HEK293 (cell line): Measurements from ENCODE around the gene RACK1.
A peak's percentile ranks its signal among the peaks of the same experiment; 100 is the strongest.
"Not testable (repeated sequence)": the region's sequence is repeated elsewhere in the genome, so short reads cannot be mapped to it uniquely, and the experiment has no call there.

ENCODE experiments used
- CTCF ChIA-PET: fragments of 350-600 bp; formaldehyde crosslinking; extraction: SDS; loops from one replicate; lab custom pipeline; 2021; ENCODE audit warnings: antibody characterized with exemption; lab: Yijun Ruan, JAX
- POLR2A ChIA-PET: fragments of 300-600 bp; formaldehyde crosslinking; extraction: SDS; loops from one replicate; lab custom pipeline; 2020; ENCODE audit warnings: antibody characterized with exemption, inconsistent platforms; lab: Yijun Ruan, JAX
- H3K27ac ChIP-seq: fragments of 200-500 bp; sonication (Bioruptor generic); 2 replicates; pipeline ENCODE4 v1.5.1; 2014; ENCODE audit warnings: low read depth, low read length, control low read depth, inconsistent platforms; ENCODE audit errors: extremely low read depth
- H3K36me3 ChIP-seq, 2 experiments: fragments of 200-500 bp in 1 of 2; sonication (Bioruptor generic) in 1 of 2; 1 replicate in 1 of 2; 2 replicates in 1 of 2; pipeline ENCODE4 v1.5.1; 2014 to 2017; ENCODE audit warnings: inconsistent platforms in 2 of 2, low read length in 2 of 2; ENCODE audit not compliant: control insufficient read depth in 2 of 2, insufficient read depth in 1 of 2
- H3K4me1 ChIP-seq: fragments of 200-500 bp; sonication (Bioruptor generic); 2 replicates; pipeline ENCODE4 v1.5.1; 2014; ENCODE audit warnings: mild to moderate bottlenecking, low read length, inconsistent platforms; ENCODE audit not compliant: control insufficient read depth, insufficient read depth
- H3K4me3 ChIP-seq: 2 replicates; pipeline ENCODE4 v1.5.1; 2011; ENCODE audit warnings: low read depth, mild to moderate bottlenecking, control low read depth, low read length, moderate library complexity
- H3K9me3 ChIP-seq: fragments of 200-500 bp; sonication (Bioruptor generic); 2 replicates; pipeline ENCODE4 v1.5.1; 2014; ENCODE audit warnings: low read depth, low read length, inconsistent platforms; ENCODE audit not compliant: control insufficient read depth, insufficient read depth
- EGR2 ChIP-seq: fragments of 450-650 bp; formaldehyde crosslinking; IDR thresholded peaks from 2 replicates; pipeline ENCODE4 v1.5.1; 2016; ENCODE audit warnings: low read depth, missing biosample characterization, missing genetic modification characterization
- KLF8 ChIP-seq: fragments of 450-650 bp; formaldehyde crosslinking; IDR thresholded peaks from 2 replicates; pipeline ENCODE4 v1.5.1; 2016; ENCODE audit warnings: missing biosample characterization, missing genetic modification characterization
- RBAK ChIP-seq: fragments of 450-650 bp; formaldehyde crosslinking; IDR thresholded peaks from 2 replicates; pipeline ENCODE4 v1.5.1; 2016; ENCODE audit warnings: missing biosample characterization, missing genetic modification characterization
- SCRT1 ChIP-seq: fragments of 450-650 bp; formaldehyde crosslinking; IDR thresholded peaks from 2 replicates; pipeline ENCODE4 v1.5.1; 2016; ENCODE audit warnings: missing biosample characterization, missing genetic modification characterization, borderline replicate concordance
- ZBTB17 ChIP-seq: fragments of 450-650 bp; formaldehyde crosslinking; IDR thresholded peaks from 2 replicates; pipeline ENCODE4 v1.5.1; 2016; ENCODE audit warnings: missing biosample characterization, missing genetic modification characterization
- ZFHX2 ChIP-seq: fragments of 450-650 bp; formaldehyde crosslinking; conservative IDR thresholded peaks from 2 replicates; pipeline ENCODE4 v1.5.1; 2016; ENCODE audit warnings: missing biosample characterization, missing genetic modification characterization
- ZNF768 ChIP-seq: fragments of 450-650 bp; formaldehyde crosslinking; IDR thresholded peaks from 2 replicates; pipeline ENCODE4 v1.5.1; 2018; ENCODE audit warnings: missing biosample characterization, mild to moderate bottlenecking, missing genetic modification characterization
- ZSCAN23 ChIP-seq: fragments of 450-650 bp; formaldehyde crosslinking; IDR thresholded peaks from 2 replicates; pipeline ENCODE4 v1.5.1; 2016; ENCODE audit warnings: missing biosample characterization, missing genetic modification characterization
- TF ChIP-seq, protein P1 (sequence below): fragments of 450-650 bp; formaldehyde crosslinking; IDR thresholded peaks from 2 replicates; pipeline ENCODE4 v1.5.1; 2016; ENCODE audit warnings: missing biosample characterization, missing genetic modification characterization
- TF ChIP-seq, protein P2 (sequence below): fragments of 450-650 bp; formaldehyde crosslinking; IDR thresholded peaks from 2 replicates; pipeline ENCODE4 v1.5.1; 2016; ENCODE audit warnings: missing biosample characterization, missing genetic modification characterization
- TF ChIP-seq, protein P3 (sequence below): fragments of 450-650 bp; formaldehyde crosslinking; IDR thresholded peaks from 2 replicates; pipeline ENCODE4 v1.5.1; 2016; ENCODE audit warnings: missing biosample characterization, missing genetic modification characterization
- TF ChIP-seq, protein P4 (sequence below): fragments of 450-650 bp; formaldehyde crosslinking; IDR thresholded peaks from 2 replicates; pipeline ENCODE4 v1.5.1; 2016; ENCODE audit warnings: missing biosample characterization, missing genetic modification characterization, borderline replicate concordance

RACK1 gene

DNA sequence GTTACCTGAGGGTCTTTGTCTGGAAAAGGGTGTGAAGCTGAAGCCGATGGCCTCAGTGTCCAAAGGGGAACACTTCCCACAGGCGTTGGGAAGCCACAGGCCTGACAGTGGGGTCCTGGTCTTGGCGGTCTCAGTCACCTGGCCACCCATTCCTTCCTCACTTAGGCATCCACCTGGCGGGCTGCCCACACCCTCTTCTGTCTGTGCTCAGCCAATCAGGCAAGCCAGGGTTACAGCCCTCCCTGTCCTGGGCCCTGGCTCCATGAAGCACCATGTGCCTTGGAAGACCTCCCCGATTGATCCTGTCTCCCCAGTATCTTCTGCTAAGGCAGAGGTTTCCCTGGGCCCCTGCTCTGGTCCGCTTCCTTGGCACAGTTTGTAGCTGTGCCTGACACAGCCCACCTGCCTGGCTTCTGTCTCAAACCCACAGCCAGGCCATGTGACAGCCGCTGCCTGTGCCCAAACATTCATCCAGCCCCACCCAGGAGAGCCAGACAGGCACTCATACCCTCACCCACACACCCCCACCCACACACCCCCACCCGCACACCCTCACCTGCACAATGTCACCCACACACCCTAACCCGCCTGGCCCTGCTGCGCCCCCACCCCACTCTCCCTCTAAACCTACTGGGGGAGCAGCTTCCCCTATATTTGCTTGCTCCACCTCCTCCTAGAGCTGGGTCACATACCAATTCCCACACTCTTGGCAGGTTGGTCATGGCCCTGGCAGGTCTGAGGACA is 42.4 kb upstream of the RACK1 start:
- TF ChIP-seq ZFHX2 (tag by site-specific recombination) (peak; percentile 79), EGR2 (tag by site-specific recombination) (peak; percentile 88)
- POLR2A ChIA-PET, H3K27ac ChIP-seq, H3K4me1 ChIP-seq, H3K9me3 ChIP-seq, H3K36me3 ChIP-seq, CTCF ChIA-PET, H3K4me3 ChIP-seq: not testable (repeated sequence)

DNA sequence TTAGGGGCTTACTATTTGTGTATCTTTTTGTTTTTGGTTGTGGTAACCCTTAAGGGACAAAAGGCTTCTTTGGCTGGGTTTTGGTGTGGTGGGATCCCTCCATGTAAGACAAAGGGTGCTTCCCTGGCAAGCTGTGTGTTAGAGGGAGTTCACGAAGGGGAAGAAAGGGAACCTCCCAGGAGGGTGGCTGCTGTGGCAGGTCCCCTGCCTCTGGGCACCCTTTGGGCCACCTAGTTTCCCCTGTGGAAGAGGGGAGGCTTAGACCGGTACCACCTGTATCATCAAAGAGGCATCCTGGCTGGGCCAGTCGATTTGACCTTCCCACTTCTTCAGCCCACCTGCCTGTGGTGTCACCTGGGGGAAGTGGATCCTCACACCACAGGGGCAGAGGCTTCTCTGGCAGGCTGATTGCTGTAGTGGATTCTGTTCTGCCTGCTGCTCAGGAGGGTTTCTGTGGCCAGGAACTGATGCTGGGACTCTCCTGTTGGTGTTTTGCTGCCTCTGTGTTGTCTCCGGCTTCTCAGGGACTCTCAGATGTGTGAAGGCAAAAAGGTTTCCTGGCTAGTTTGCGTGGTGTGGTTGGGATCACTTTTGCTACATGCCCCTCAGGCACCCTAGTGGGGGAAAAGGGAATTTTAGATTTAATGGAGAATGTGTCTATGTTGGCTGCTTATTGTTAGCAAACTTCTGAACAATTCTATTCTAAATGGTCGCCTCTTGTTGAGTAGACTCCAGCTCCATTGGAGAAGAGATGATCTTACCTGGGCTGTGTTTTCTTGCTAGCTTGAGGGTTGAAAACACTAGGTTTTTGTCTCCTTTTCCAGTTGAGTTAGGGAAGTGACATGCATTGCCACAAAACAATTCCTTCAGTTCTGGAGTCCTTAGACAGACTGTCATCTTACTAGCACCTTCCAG is 40.4 kb upstream of the RACK1 start:
- H3K4me1 ChIP-seq, H3K9me3 ChIP-seq, H3K27ac ChIP-seq, H3K4me3 ChIP-seq, CTCF ChIA-PET, POLR2A ChIA-PET, H3K36me3 ChIP-seq: not testable (repeated sequence)

DNA sequence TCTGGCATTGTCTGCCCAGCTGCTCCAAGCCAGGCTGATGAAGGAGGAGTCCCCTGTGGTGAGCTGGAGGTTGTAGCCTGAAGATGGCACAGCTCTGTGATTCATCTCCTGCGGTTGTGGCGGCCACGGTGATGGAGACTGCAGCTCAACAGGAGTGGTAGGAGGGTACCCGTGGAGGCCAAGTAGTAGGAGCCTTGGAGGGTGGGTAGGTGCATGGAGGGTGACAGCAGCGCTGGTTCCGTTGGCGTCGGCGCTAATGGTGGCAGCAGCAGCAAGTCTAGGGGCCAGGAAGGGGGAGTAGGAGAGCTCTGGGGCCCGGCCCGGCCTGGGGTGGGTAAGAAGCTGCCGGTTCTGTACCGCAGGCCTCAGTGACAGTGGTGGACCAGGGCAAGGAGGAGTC is 39.6 kb upstream of the RACK1 start:
- TF ChIP-seq ZNF768 (tag by site-specific recombination), result no peak
- TF ChIP-seq, protein P1, sequence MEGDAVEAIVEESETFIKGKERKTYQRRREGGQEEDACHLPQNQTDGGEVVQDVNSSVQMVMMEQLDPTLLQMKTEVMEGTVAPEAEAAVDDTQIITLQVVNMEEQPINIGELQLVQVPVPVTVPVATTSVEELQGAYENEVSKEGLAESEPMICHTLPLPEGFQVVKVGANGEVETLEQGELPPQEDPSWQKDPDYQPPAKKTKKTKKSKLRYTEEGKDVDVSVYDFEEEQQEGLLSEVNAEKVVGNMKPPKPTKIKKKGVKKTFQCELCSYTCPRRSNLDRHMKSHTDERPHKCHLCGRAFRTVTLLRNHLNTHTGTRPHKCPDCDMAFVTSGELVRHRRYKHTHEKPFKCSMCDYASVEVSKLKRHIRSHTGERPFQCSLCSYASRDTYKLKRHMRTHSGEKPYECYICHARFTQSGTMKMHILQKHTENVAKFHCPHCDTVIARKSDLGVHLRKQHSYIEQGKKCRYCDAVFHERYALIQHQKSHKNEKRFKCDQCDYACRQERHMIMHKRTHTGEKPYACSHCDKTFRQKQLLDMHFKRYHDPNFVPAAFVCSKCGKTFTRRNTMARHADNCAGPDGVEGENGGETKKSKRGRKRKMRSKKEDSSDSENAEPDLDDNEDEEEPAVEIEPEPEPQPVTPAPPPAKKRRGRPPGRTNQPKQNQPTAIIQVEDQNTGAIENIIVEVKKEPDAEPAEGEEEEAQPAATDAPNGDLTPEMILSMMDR (tag by site-specific recombination), result peak; percentile 27; the same call in 1 of the 2 replicates
- Histone ChIP-seq H3K4me1 (no peaks in the 10 kb centered on the region), H3K36me3 (no peaks in the 10 kb centered on the region), H3K9me3 (no peaks in the 10 kb centered on the region), H3K27ac (no peak overlapping the region), H3K4me3 (no peak overlapping the region)
- CTCF ChIA-PET, result no interaction called here
- POLR2A ChIA-PET, result no interaction called here

DNA sequence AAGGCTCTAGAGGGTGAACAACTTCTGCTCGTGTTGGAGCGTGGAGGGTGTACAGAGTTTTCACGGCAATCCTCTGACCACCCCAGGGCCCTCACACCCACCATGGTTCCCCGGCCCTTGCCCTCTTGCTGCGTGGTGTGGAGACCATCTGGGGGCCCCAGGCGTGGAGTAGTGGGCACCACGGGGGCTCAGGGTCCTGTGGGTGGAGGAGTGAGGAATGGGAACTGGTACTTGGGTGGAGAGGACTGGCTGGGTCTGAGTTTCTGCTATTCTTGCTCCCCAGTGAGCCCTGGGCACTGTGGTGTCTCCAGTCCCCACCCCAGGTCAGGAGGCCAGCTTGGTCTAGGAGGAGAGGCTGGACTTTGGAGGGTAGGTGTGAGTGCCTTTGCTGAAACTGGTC is 39.2 kb upstream of the RACK1 start:
- CTCF ChIA-PET, result no interaction called here
- TF ChIP-seq RBAK (tag by site-specific recombination) (no peak), ZSCAN23 (no peak), ZBTB17 (no peak), KLF8 (no peak), SCRT1 (tag by site-specific recombination) (no peak)
- TF ChIP-seq, protein P2, sequence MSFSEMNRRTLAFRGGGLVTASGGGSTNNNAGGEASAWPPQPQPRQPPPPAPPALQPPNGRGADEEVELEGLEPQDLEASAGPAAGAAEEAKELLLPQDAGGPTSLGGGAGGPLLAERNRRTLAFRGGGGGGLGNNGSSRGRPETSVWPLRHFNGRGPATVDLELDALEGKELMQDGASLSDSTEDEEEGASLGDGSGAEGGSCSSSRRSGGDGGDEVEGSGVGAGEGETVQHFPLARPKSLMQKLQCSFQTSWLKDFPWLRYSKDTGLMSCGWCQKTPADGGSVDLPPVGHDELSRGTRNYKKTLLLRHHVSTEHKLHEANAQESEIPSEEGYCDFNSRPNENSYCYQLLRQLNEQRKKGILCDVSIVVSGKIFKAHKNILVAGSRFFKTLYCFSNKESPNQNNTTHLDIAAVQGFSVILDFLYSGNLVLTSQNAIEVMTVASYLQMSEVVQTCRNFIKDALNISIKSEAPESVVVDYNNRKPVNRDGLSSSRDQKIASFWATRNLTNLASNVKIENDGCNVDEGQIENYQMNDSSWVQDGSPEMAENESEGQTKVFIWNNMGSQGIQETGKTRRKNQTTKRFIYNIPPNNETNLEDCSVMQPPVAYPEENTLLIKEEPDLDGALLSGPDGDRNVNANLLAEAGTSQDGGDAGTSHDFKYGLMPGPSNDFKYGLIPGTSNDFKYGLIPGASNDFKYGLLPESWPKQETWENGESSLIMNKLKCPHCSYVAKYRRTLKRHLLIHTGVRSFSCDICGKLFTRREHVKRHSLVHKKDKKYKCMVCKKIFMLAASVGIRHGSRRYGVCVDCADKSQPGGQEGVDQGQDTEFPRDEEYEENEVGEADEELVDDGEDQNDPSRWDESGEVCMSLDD, result no peak
- TF ChIP-seq, protein P3, sequence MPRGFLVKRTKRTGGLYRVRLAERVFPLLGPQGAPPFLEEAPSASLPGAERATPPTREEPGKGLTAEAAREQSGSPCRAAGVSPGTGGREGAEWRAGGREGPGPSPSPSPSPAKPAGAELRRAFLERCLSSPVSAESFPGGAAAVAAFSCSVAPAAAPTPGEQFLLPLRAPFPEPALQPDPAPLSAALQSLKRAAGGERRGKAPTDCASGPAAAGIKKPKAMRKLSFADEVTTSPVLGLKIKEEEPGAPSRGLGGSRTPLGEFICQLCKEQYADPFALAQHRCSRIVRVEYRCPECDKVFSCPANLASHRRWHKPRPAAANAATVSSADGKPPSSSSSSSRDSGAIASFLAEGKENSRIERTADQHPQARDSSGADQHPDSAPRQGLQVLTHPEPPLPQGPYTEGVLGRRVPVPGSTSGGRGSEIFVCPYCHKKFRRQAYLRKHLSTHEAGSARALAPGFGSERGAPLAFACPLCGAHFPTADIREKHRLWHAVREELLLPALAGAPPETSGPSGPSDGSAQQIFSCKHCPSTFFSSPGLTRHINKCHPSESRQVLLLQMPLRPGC (tag by site-specific recombination), result no peak
- TF ChIP-seq, protein P4, sequence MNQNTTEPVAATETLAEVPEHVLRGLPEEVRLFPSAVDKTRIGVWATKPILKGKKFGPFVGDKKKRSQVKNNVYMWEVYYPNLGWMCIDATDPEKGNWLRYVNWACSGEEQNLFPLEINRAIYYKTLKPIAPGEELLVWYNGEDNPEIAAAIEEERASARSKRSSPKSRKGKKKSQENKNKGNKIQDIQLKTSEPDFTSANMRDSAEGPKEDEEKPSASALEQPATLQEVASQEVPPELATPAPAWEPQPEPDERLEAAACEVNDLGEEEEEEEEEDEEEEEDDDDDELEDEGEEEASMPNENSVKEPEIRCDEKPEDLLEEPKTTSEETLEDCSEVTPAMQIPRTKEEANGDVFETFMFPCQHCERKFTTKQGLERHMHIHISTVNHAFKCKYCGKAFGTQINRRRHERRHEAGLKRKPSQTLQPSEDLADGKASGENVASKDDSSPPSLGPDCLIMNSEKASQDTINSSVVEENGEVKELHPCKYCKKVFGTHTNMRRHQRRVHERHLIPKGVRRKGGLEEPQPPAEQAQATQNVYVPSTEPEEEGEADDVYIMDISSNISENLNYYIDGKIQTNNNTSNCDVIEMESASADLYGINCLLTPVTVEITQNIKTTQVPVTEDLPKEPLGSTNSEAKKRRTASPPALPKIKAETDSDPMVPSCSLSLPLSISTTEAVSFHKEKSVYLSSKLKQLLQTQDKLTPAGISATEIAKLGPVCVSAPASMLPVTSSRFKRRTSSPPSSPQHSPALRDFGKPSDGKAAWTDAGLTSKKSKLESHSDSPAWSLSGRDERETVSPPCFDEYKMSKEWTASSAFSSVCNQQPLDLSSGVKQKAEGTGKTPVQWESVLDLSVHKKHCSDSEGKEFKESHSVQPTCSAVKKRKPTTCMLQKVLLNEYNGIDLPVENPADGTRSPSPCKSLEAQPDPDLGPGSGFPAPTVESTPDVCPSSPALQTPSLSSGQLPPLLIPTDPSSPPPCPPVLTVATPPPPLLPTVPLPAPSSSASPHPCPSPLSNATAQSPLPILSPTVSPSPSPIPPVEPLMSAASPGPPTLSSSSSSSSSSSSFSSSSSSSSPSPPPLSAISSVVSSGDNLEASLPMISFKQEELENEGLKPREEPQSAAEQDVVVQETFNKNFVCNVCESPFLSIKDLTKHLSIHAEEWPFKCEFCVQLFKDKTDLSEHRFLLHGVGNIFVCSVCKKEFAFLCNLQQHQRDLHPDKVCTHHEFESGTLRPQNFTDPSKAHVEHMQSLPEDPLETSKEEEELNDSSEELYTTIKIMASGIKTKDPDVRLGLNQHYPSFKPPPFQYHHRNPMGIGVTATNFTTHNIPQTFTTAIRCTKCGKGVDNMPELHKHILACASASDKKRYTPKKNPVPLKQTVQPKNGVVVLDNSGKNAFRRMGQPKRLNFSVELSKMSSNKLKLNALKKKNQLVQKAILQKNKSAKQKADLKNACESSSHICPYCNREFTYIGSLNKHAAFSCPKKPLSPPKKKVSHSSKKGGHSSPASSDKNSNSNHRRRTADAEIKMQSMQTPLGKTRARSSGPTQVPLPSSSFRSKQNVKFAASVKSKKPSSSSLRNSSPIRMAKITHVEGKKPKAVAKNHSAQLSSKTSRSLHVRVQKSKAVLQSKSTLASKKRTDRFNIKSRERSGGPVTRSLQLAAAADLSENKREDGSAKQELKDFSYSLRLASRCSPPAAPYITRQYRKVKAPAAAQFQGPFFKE (tag by site-specific recombination), result no peak

More for the DNA sequence above, 39.2 kb upstream of the RACK1 start:
- Histone ChIP-seq H3K4me1 (no peaks in the 10 kb centered on the region), H3K36me3 (no peaks in the 10 kb centered on the region), H3K9me3 (no peaks in the 10 kb centered on the region), H3K27ac (no peak overlapping the region), H3K4me3 (no peak overlapping the region)
- POLR2A ChIA-PET, result no interaction called here
